MCF 10A (cell line): ENCODE data around the gene ISCA2. TPM values are rescaled to one million over a fixed set of nuclear protein-coding genes. Genes with fewer than 3 reads are reported as not detected.
A peak's percentile ranks its signal among the peaks of the same experiment; 100 is the strongest.

Experiments
- BruUV-seq: library from RNA; stranded (reverse); fragments of 400-500 nt; replicated peaks from 2 replicates; lab custom pipeline; 2021; lab: Mats Ljungman, UMichigan
- CTCF ChIA-PET: fragments of 300-600 bp; sonication (Branson Sonifier 250); formaldehyde crosslinking; extraction: SDS; loops from one replicate; lab custom pipeline; 2021; ENCODE audit warnings: antibody characterized with exemption, inconsistent platforms; lab: Yijun Ruan, JAX
- POLR2A ChIA-PET: fragments of 300-600, 350-650 bp; sonication (Branson Sonifier 250); formaldehyde crosslinking; extraction: SDS; loops from one replicate; lab custom pipeline; 2020; ENCODE audit warnings: antibody characterized with exemption, inconsistent platforms; lab: Yijun Ruan, JAX
- DNase-seq: peaks from one replicate; pipeline ENCODE4 v3.0.0-alpha.2; 2018; ENCODE audit not compliant: unreplicated experiment
- H3K27ac Mint-ChIP-seq: one replicate; pipeline ENCODE4 v1.8.0; 2022; ENCODE audit warnings: mild to moderate bottlenecking, low read depth, mixed read lengths; ENCODE audit not compliant: unreplicated experiment
- H3K27me3 Mint-ChIP-seq: one replicate; pipeline ENCODE4 v1.8.0; 2022; ENCODE audit warnings: mixed read lengths; ENCODE audit not compliant: insufficient read depth, unreplicated experiment
- H3K36me3 Mint-ChIP-seq: one replicate; pipeline ENCODE4 v1.8.0; 2022; ENCODE audit warnings: mild to moderate bottlenecking, moderate library complexity, mixed read lengths; ENCODE audit not compliant: insufficient read depth, unreplicated experiment
- H3K4me1 Mint-ChIP-seq: one replicate; pipeline ENCODE4 v1.8.0; 2022; ENCODE audit warnings: mixed read lengths; ENCODE audit not compliant: insufficient read depth, unreplicated experiment
- H3K4me3 Mint-ChIP-seq: one replicate; pipeline ENCODE4 v1.8.0; 2022; ENCODE audit warnings: mild to moderate bottlenecking, moderate library complexity, mixed read lengths; ENCODE audit not compliant: unreplicated experiment
- H3K9me3 Mint-ChIP-seq: one replicate; pipeline ENCODE4 v1.8.0; 2022; ENCODE audit warnings: mixed read lengths; ENCODE audit not compliant: unreplicated experiment
- CTCF ChIP-seq: fragments of 200-600 bp; IDR thresholded peaks from one replicate; pipeline ENCODE4 v1.8.0; 2022; ENCODE audit warnings: antibody characterized with exemption, mild to moderate bottlenecking; ENCODE audit not compliant: unreplicated experiment
- intact Hi-C: fragments of 100-400 bp; cut with micrococcal nuclease; formaldehyde crosslinking; loops from 2 replicates; pipeline ENCODE4 v1.14.1; 2022
- total RNA-seq: library from RNA; stranded (reverse); gene quantifications from 2 replicates; pipeline ENCODE4 v1.2.3, GENCODE V29; 2022

The ISCA2 gene
- total RNA-seq, 1 experiment from 2014 or later = 13.9 TPM

GRCh38 chr14:74476107-74476506 lies 17.5 kb upstream of the ISCA2 start:
- DNase-seq = no peak
- intact Hi-C loops = no loop called here
- no peak overlapping the region for H3K27ac Mint-ChIP-seq
- BruUV-seq = no TSS peak
- H3K36me3 Mint-ChIP-seq = peaks cover 28% of the 10 kb centered on the region
- H3K4me3 Mint-ChIP-seq = no peak overlapping the region
- H3K27me3 Mint-ChIP-seq = no peaks in the 10 kb centered on the region
- no peaks in the 10 kb centered on the region for H3K9me3 Mint-ChIP-seq
- ChIA-PET CTCF (interaction anchor here (0.6 to 0.9 kb wide), 2 partner anchors 12 to 117 kb away, joined by 3 read pairs; no protein-coding TSS in a partner anchor), POLR2A (no interaction called here)
- no peaks in the 10 kb centered on the region for H3K4me1 Mint-ChIP-seq
- no peak for TF ChIP-seq CTCF

GRCh38 chr14:74476607-74477006 lies 17.0 kb upstream of the ISCA2 start:
- peaks cover 33% of the 10 kb centered on the region for H3K36me3 Mint-ChIP-seq
- no peak overlapping the region for H3K4me3 Mint-ChIP-seq
- BruUV-seq = no TSS peak
- H3K4me1 Mint-ChIP-seq = no peaks in the 10 kb centered on the region
- no peaks in the 10 kb centered on the region for H3K27me3 Mint-ChIP-seq
- no peak for TF ChIP-seq CTCF
- CTCF ChIA-PET = no interaction called here
- DNase-seq = no peak
- POLR2A ChIA-PET = no interaction called here
- H3K9me3 Mint-ChIP-seq = no peaks in the 10 kb centered on the region
- intact Hi-C loops = no loop called here
- no peak overlapping the region for H3K27ac Mint-ChIP-seq

- no peak overlapping the region for H3K27ac Mint-ChIP-seq
- peaks cover 49% of the 10 kb centered on the region for H3K36me3 Mint-ChIP-seq
These were observed 14.4 kb upstream of the ISCA2 start for GRCh38 chr14:74478996-74479635.

More at GRCh38 chr14:74478996-74479635, 14.4 kb upstream of the ISCA2 start:
- Mint-ChIP-seq H3K27me3 (no peaks in the 10 kb centered on the region), H3K9me3 (no peaks in the 10 kb centered on the region), H3K4me3 (no peak overlapping the region), H3K4me1 (no peaks in the 10 kb centered on the region)
- BruUV-seq = no TSS peak
- CTCF ChIA-PET = interaction anchor here (0.5 to 2.2 kb wide), 9 partner anchors 11 to 156 kb away, joined by 3 to 15 read pairs (median 3); no protein-coding TSS in a partner anchor
- POLR2A ChIA-PET = interaction anchor here (1.0 kb wide), 1 partner anchor 13 kb away, joined by 4 read pairs; no protein-coding TSS in a partner anchor
- DNase-seq = peak; percentile 30
- intact Hi-C loops = loop anchor here (1.0 kb wide), 2 partner anchors 117 to 154 kb away; no protein-coding TSS in a partner anchor
- TF ChIP-seq CTCF = peak; percentile 68
